HepG2 (cell line): ENCODE results near the gene LCN1. TPM values are rescaled to one million over a fixed set of nuclear protein-coding genes. Genes with fewer than 3 reads are reported as not detected.
"Not testable (repeated sequence)": the region's sequence is repeated elsewhere in the genome, so short reads cannot be mapped to it uniquely, and the experiment has no call there.

Experiments
- ATAC-seq: fragments of 200-7000 bp; cut with Tn5 transposase; 3 replicates; pipeline ENCODE4 v1.9.1; 2020; ENCODE audit warnings: mild to moderate bottlenecking, moderate library complexity
- BruUV-seq: library from RNA; stranded (reverse); fragments of 400-500 nt; replicated peaks from 2 replicates; lab custom pipeline; 2021; lab: Mats Ljungman, UMichigan
- CTCF ChIA-PET: fragments of 300-600 bp; formaldehyde crosslinking; extraction: SDS; loops from one replicate; lab custom pipeline; 2021; ENCODE audit warnings: low total read pairs, inconsistent platforms, low intra/inter-chr PET ratio; lab: Yijun Ruan, JAX
- POLR2A ChIA-PET: fragments of 350-600 bp; sonication (Branson Sonifier 250); formaldehyde crosslinking; loops from one replicate; lab custom pipeline; 2020; ENCODE audit warnings: antibody characterized with exemption, inconsistent platforms; lab: Yijun Ruan, JAX
- DNase-seq: peaks from one replicate; pipeline ENCODE4 v3.0.0-alpha.2; 2015; ENCODE audit warnings: low spot score
- FAIRE-seq: peaks from 3 replicates; lab custom pipeline; 2011; peaks lifted over from hg19 to GRCh38; lab: Jason Lieb, UNC
- H2AFZ ChIP-seq: one replicate; pipeline ENCODE4 v1.6.1; 2011; ENCODE audit warnings: low read length, inconsistent platforms
- H3K27ac ChIP-seq: fragments of 300-600 bp; 3 replicates; pipeline ENCODE4 v1.8.0; 2011; ENCODE audit warnings: mixed run types, mild to moderate bottlenecking, mixed read lengths, low read length, inconsistent platforms; ENCODE audit not compliant: insufficient read depth; ENCODE audit errors: extremely low read length
- H3K27me3 ChIP-seq, 2 experiments: fragments of 200-600 bp in 1 of 2; 2 replicates in 1 of 2; 3 replicates in 1 of 2; pipeline versions ENCODE4 v1.6.0 to v1.8.0; 2011; ENCODE audit warnings: low read length in 2 of 2, mild to moderate bottlenecking in 2 of 2, moderate library complexity in 2 of 2, inconsistent platforms in 1 of 2; ENCODE audit not compliant: insufficient read depth in 2 of 2, control insufficient read depth in 1 of 2
- H3K36me3 ChIP-seq, 2 experiments: fragments of 200-600 bp in 1 of 2; replicated peaks in 1 of 2; 2 replicates in 1 of 2; 3 replicates in 1 of 2; pipeline versions ENCODE4 v1.5.1 to v1.8.0; 2011; ENCODE audit warnings: low read length in 2 of 2, inconsistent platforms in 1 of 2; ENCODE audit not compliant: insufficient read depth in 2 of 2, control insufficient read depth in 1 of 2
- H3K4me1 ChIP-seq: 2 replicates; pipeline ENCODE4 v1.5.1; 2012; ENCODE audit warnings: low read length, inconsistent platforms; ENCODE audit not compliant: insufficient read depth
- H3K4me2 ChIP-seq: 2 replicates; pipeline ENCODE4 v1.6.0; 2011; ENCODE audit warnings: low read depth, low read length, inconsistent platforms
- H3K4me3 ChIP-seq, 3 experiments: fragments of 200-600 bp in 1 of 3; sonication (generic), shearing (Covaris generic) in 1 of 3; replicated peaks in 1 of 3; 2 replicates each; pipeline ENCODE4 v1.5.1; 2011 to 2016; ENCODE audit warnings: low read length in 3 of 3, inconsistent platforms in 2 of 3, low read depth in 2 of 3, mild to moderate bottlenecking in 2 of 3, control low read depth in 1 of 3, mixed read lengths in 1 of 3; ENCODE audit not compliant: insufficient read depth in 1 of 3
- H3K79me2 ChIP-seq: one replicate; pipeline ENCODE4 v1.6.1; 2011; ENCODE audit warnings: low read length, inconsistent platforms; ENCODE audit not compliant: insufficient read depth
- H3K9ac ChIP-seq: 2 replicates; pipeline ENCODE4 v1.6.0; 2011; ENCODE audit warnings: mild to moderate bottlenecking, low read depth, low read length, inconsistent platforms; ENCODE audit not compliant: insufficient read depth
- H3K9me3 ChIP-seq: 2 replicates; pipeline ENCODE4 v1.5.1; 2012; ENCODE audit warnings: mild to moderate bottlenecking, low read length
- H4K20me1 ChIP-seq: 2 replicates; pipeline ENCODE4 v1.6.0; 2011; ENCODE audit warnings: inconsistent platforms, mild to moderate bottlenecking, low read length, moderate library complexity; ENCODE audit not compliant: insufficient read depth
- ATM ChIP-seq: fragments of 450-650 bp; IDR thresholded peaks from 2 replicates; pipeline ENCODE4 v1.7.1; 2017; ENCODE audit warnings: mild to moderate bottlenecking, borderline replicate concordance
- FIP1L1 ChIP-seq: fragments of 200-400 bp; formaldehyde crosslinking; IDR thresholded peaks from 2 replicates; pipeline ENCODE4 v1.6.1; 2018; ENCODE audit warnings: low read depth, mild to moderate bottlenecking, low read length, moderate library complexity, borderline replicate concordance; ENCODE audit not compliant: insufficient read depth
- NAIF1 ChIP-seq: sonication (generic); formaldehyde crosslinking; IDR thresholded peaks from 2 replicates; pipeline ENCODE4 v1.5.0; 2020; ENCODE audit warnings: mild to moderate bottlenecking, missing genetic modification reagents, borderline replicate concordance
- NCOA5 ChIP-seq: sonication (generic); formaldehyde crosslinking; IDR thresholded peaks from 2 replicates; pipeline ENCODE4 v1.4.0; 2020; ENCODE audit warnings: missing genetic modification reagents
- SAFB2 ChIP-seq: sonication (generic); formaldehyde crosslinking; IDR thresholded peaks from 2 replicates; pipeline ENCODE4 v1.5.1; 2020; ENCODE audit warnings: missing genetic modification reagents, low read depth, mild to moderate bottlenecking, borderline replicate concordance
- ZNF253 ChIP-seq: sonication (generic); formaldehyde crosslinking; IDR thresholded peaks from 2 replicates; pipeline ENCODE4 v1.8.0; 2022; ENCODE audit warnings: mild to moderate bottlenecking, missing genetic modification reagents, borderline replicate concordance
- WGBS: methylation state at CpG from one replicate; pipeline ENCODE4 v1.1.6; 2017; ENCODE audit warnings: low lambda C conversion rate; 5-methylcytosine and 5-hydroxymethylcytosine counted together
- in situ Hi-C: cut with HindIII; loops from 2 replicates; pipeline ENCODE4 v1.10.0; 2017; ENCODE audit warnings: low pct_unique_long_range_greater_than_20kb; ENCODE audit not compliant: extremely low pct_ligation_motif_present
- intact Hi-C: fragments of 100-400 bp; cut with micrococcal nuclease; formaldehyde crosslinking; loops from one replicate; pipeline ENCODE4 v1.10.0; 2022; ENCODE audit not compliant: unreplicated experiment
- polyA plus RNA-seq, 8 experiments: library from polyadenylated mRNA; depleted of rRNA in 3 of 8; stranded (reverse) in 7 of 8; unstranded in 1 of 8; fragments of >200 nt; fragmentation: Illumina TruSeq in 4 of 8; extraction: Trizol in 4 of 8; gene quantifications; 2 replicates each; pipeline versions ENCODE4 v1.2.1 to v1.2.3, GENCODE V29; 2011 to 2016; ENCODE audit warnings: low read depth in 4 of 8, missing spikeins in 1 of 8, mixed read lengths in 1 of 8; ENCODE audit not compliant: insufficient read depth in 1 of 8
- total RNA-seq, 5 experiments: library from RNA; depleted of rRNA; stranded (reverse); fragments of >200 nt; fragmentation: Illumina TruSeq; extraction: Trizol; gene quantifications; 2 replicates each; pipeline ENCODE4 v1.2.3, GENCODE V29; 2016; ENCODE audit warnings: low read depth in 1 of 5
- TF ChIP-seq, protein P1 (sequence below): sonication (generic); formaldehyde crosslinking; IDR thresholded peaks from 2 replicates; pipeline ENCODE4 v1.5.1; 2020; ENCODE audit warnings: mild to moderate bottlenecking, missing genetic modification reagents, borderline replicate concordance

LCN1 gene
- total and polyA plus RNA-seq, 2 of the 13 experiments (the other 11 are each of a cell fraction or from before 2014, with no cell fraction given): not detected

DNA sequence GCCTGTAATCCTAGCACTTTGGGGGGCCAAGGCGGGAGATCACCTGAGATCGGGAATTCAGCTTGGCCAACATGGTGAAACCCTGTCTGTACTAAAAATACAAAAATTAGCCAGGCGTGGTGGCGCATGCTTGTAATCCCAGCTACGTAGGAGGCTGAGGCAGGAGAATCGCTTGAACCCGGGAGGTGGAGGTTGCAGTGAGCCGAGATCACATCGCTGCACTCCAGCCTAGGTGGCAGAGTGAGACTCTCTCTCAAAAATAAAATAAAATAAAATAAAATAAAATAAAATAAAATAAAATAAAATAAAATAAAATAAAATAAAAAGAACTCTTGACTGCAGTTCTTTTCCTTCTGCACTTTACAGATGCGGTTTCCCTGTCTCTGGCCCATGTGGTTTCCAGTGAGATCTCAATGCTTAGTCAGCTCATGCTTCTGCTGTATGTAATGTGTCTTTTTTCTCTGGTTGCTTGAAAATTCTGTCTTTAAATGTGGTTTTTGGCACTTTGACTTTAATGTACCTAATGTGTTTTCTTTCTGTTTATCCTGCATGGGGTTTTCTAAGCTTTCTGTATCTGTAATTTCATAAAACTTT is 7.7 kb downstream of the LCN1 start:
- intact Hi-C loops: not testable (repeated sequence)

DNA sequence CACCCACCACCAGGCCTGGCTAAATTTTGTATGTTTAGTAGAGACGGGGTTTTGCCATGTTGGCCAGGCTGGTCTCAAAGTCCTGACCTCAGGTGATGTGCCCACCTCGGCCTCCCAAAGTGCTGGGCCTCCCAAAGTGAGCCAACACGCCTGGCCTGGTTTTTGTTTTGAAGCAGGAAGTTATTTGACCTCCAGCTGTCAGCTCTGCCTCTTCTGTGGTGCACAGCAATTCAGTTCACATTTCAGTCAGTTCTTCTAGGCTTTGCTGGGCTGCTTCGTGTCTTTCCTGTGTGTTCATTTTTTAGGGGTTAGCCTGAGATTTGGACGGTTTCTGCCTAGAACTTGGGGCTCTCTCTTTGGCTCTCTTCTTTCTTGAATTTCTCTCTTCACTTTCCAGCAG is 8.9 kb downstream of the LCN1 start:
- intact Hi-C loops: no loop called here
- no peaks in the 10 kb centered on the region for H4K20me1 ChIP-seq
- peaks cover 0 to 38% of the 10 kb centered on the region in 2 experiments; a peak in 3 of 5 replicates for H3K27me3 ChIP-seq
- CTCF ChIA-PET: no interaction called here
- H3K79me2 ChIP-seq: no peaks in the 10 kb centered on the region
- POLR2A ChIA-PET: no interaction called here
- in situ Hi-C loops: no loop called here
- no peaks in the 10 kb centered on the region for H3K36me3 ChIP-seq
- BruUV-seq: no TSS peak
- no peak overlapping the region for H3K9ac ChIP-seq
- DNase-seq: no peak
- no peak overlapping the region for H3K4me3 ChIP-seq
- WGBS: 0% methylated on average over 2 of the region's 5 CpGs
- no peak overlapping the region for H2AFZ ChIP-seq
- no peaks in the 10 kb centered on the region for H3K9me3 ChIP-seq
- ATAC-seq: no peak
- no peak overlapping the region for H3K27ac ChIP-seq
- no peak overlapping the region for H3K4me2 ChIP-seq
- no peak for FAIRE-seq
- H3K4me1 ChIP-seq: no peaks in the 10 kb centered on the region; the same call in 1 of the 2 replicates
- no peak for TF ChIP-seq ZNF253 (CRISPR knock-in tag)
- TF ChIP-seq SAFB2 (CRISPR knock-in tag): no peak
- TF ChIP-seq FIP1L1: no peak
- no peak for TF ChIP-seq ATM
- TF ChIP-seq, protein P1, sequence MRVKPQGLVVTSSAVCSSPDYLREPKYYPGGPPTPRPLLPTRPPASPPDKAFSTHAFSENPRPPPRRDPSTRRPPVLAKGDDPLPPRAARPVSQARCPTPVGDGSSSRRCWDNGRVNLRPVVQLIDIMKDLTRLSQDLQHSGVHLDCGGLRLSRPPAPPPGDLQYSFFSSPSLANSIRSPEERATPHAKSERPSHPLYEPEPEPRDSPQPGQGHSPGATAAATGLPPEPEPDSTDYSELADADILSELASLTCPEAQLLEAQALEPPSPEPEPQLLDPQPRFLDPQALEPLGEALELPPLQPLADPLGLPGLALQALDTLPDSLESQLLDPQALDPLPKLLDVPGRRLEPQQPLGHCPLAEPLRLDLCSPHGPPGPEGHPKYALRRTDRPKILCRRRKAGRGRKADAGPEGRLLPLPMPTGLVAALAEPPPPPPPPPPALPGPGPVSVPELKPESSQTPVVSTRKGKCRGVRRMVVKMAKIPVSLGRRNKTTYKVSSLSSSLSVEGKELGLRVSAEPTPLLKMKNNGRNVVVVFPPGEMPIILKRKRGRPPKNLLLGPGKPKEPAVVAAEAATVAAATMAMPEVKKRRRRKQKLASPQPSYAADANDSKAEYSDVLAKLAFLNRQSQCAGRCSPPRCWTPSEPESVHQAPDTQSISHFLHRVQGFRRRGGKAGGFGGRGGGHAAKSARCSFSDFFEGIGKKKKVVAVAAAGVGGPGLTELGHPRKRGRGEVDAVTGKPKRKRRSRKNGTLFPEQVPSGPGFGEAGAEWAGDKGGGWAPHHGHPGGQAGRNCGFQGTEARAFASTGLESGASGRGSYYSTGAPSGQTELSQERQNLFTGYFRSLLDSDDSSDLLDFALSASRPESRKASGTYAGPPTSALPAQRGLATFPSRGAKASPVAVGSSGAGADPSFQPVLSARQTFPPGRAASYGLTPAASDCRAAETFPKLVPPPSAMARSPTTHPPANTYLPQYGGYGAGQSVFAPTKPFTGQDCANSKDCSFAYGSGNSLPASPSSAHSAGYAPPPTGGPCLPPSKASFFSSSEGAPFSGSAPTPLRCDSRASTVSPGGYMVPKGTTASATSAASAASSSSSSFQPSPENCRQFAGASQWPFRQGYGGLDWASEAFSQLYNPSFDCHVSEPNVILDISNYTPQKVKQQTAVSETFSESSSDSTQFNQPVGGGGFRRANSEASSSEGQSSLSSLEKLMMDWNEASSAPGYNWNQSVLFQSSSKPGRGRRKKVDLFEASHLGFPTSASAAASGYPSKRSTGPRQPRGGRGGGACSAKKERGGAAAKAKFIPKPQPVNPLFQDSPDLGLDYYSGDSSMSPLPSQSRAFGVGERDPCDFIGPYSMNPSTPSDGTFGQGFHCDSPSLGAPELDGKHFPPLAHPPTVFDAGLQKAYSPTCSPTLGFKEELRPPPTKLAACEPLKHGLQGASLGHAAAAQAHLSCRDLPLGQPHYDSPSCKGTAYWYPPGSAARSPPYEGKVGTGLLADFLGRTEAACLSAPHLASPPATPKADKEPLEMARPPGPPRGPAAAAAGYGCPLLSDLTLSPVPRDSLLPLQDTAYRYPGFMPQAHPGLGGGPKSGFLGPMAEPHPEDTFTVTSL (CRISPR knock-in tag): no peak
- no peak for TF ChIP-seq NAIF1 (CRISPR knock-in tag)
- no peak for TF ChIP-seq NCOA5 (CRISPR knock-in tag)

More for the DNA sequence above, 7.7 kb downstream of the LCN1 start:
- H4K20me1 ChIP-seq, POLR2A ChIA-PET, BruUV-seq, in situ Hi-C loops, ATAC-seq, H3K79me2 ChIP-seq, H2AFZ ChIP-seq, CTCF ChIA-PET, H3K9me3 ChIP-seq, FAIRE-seq, H3K9ac ChIP-seq, DNase-seq, H3K4me1 ChIP-seq, H3K36me3 ChIP-seq, H3K4me2 ChIP-seq, H3K4me3 ChIP-seq, H3K27ac ChIP-seq: not testable (repeated sequence)
- WGBS: 45% methylated on average over 10 of the region's 10 CpGs
- H3K27me3 ChIP-seq: peaks cover under 1 to 41% of the 10 kb centered on the region in 2 experiments
